ENCODE measurements around the gene SKA3. TPM values are rescaled to one million over a fixed set of nuclear protein-coding genes. Genes with fewer than 3 reads are reported as not detected.

Gene SKA3
- total RNA-seq, 1 experiment from 2014 or later, result 61.8 TPM

- Histone ChIP-seq H3K9me3 (ENCODE audit: control insufficient read depth, low read depth, low read length) (no peaks in the 10 kb centered on the region), H3K27ac (ENCODE audit: insufficient read length, low read depth, low read length) (no peak overlapping the region), H4K5ac (ENCODE audit: insufficient read length, low read depth, low read length) (no peak overlapping the region), H3K23me2 (ENCODE audit: insufficient read length, low read depth, low read length, poor library complexity, severe bottlenecking) (no peaks in the 10 kb centered on the region), H3K4me2 (ENCODE audit: insufficient read depth, insufficient read length, low read length) (no peak overlapping the region), H4K20me1 (ENCODE audit: control insufficient read depth, insufficient read depth, insufficient read length) (no peaks in the 10 kb centered on the region), H4K91ac (ENCODE audit: insufficient read length, low read depth, low read length) (no peak overlapping the region), H2BK5ac (ENCODE audit: insufficient read length, low read length) (no peak overlapping the region), H3K9ac (ENCODE audit: extremely low read depth, insufficient read length, low read length) (no peak overlapping the region), H3K18ac (ENCODE audit: insufficient read length, low read depth, low read length) (no peak overlapping the region), H3K23ac (ENCODE audit: insufficient read length, low read depth, low read length) (no peak overlapping the region), H3K4me1 (ENCODE audit: insufficient read depth, low read length) (no peaks in the 10 kb centered on the region), H4K8ac (replicated peaks; ENCODE audit: insufficient read length, low read depth, low read length) (no peak overlapping the region), H2AFZ (ENCODE audit: low read length) (no peak overlapping the region), H3K14ac (ENCODE audit: insufficient read depth, low read length) (no peak overlapping the region), H3K56ac (ENCODE audit: insufficient read length, low read depth, low read length) (no peak overlapping the region), H3T11ph (ENCODE audit: low read length) (no peak overlapping the region), H2BK20ac (ENCODE audit: low read depth, low read length, poor library complexity, severe bottlenecking) (no peak overlapping the region), H2BK120ac (ENCODE audit: low read depth, low read length, poor library complexity, severe bottlenecking) (no peak overlapping the region), H2BK15ac (ENCODE audit: low read depth, low read length) (no peak overlapping the region), H2BK12ac (ENCODE audit: insufficient read length, low read depth, low read length) (no peak overlapping the region), H3K4ac (ENCODE audit: low read depth, low read length) (no peak overlapping the region), H3K27me3 (ENCODE audit: insufficient read depth, low read length) (no peaks in the 10 kb centered on the region), H2AK5ac (ENCODE audit: insufficient read length, low read length) (no peak overlapping the region), H3K79me1 (ENCODE audit: insufficient read depth, low read depth, low read length, poor library complexity, severe bottlenecking) (no peaks in the 10 kb centered on the region), H3K79me2 (ENCODE audit: insufficient read depth, low read length) (no peaks in the 10 kb centered on the region)
- TF ChIP-seq CTCF (conservative IDR thresholded peaks at IDR 0.05), result no peak
- no peaks in the 10 kb centered on the region for H3K27me3 Mint-ChIP-seq (ENCODE audit: low read depth)
- H3K27ac Mint-ChIP-seq, result no peak overlapping the region
- H3K4me3 Mint-ChIP-seq, result no peak overlapping the region
- no peak for DNase-seq
- no CpG with 5 or more reads among the region's 3 CpGs for WGBS (ENCODE audit: extremely low coverage, insufficient read length, low lambda C conversion rate)
- H3K9me3 Mint-ChIP-seq, result peaks cover 6 to 9% of the 10 kb centered on the region in 2 experiments
- peaks cover 33 to 36% of the 10 kb centered on the region in 2 experiments for H3K4me1 Mint-ChIP-seq
- peaks cover 0 to 8% (median 2%) of the 10 kb centered on the region in 3 experiments; a peak in 5 of 7 replicates for H3K36me3 Mint-ChIP-seq (ENCODE audit: insufficient read depth in 1 of 3, low read depth in 3 of 3)
Observed at GRCh38 chr13:21115231-21115630, 61.1 kb downstream of the SKA3 start.
